ENCODE measurements around the gene LDHD. TPM values are rescaled to one million over a fixed set of nuclear protein-coding genes. Genes with fewer than 3 reads are reported as not detected.
"Not testable (repeated sequence)": the region's sequence is repeated elsewhere in the genome, so short reads cannot be mapped to it uniquely, and the experiment has no call there.

Gene LDHD
- total RNA-seq, 3 donors from 2014 or later = 52.6 to 132 (median 67.2) TPM

DNA sequence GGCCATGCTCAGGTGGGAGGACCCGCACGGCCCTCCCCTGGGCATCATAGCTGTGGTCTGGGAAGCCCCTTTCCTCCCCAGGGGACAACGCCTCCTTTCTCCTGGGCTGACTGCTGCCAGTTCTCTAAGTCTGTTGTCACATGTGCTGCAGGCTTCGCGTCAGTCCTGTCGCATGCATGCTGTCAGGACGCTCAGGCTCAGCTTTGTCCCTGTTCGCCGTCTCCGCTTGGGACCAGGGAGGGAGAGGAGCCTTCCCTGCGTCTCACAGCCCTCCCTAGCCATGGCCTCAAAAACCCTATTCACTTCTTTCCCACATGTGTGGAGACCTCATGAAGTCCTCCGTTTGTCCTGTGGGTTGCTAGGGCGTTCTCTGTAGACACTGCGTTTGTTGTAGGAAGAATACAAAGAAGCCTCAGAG is 21.4 kb downstream of the LDHD start:
- ATAC-seq (no peak), DNase-seq (peak in 1 of 3 donors; percentile 14)
- Histone ChIP-seq H3K4me3 (no peak overlapping the region), H3K4me1 (ENCODE audit: low read depth) (peaks cover 17% of the 10 kb centered on the region), H3K36me3 (ENCODE audit: low read depth) (no peaks in the 10 kb centered on the region), H3K9me3 (no peaks in the 10 kb centered on the region)
- TF ChIP-seq, protein P1, sequence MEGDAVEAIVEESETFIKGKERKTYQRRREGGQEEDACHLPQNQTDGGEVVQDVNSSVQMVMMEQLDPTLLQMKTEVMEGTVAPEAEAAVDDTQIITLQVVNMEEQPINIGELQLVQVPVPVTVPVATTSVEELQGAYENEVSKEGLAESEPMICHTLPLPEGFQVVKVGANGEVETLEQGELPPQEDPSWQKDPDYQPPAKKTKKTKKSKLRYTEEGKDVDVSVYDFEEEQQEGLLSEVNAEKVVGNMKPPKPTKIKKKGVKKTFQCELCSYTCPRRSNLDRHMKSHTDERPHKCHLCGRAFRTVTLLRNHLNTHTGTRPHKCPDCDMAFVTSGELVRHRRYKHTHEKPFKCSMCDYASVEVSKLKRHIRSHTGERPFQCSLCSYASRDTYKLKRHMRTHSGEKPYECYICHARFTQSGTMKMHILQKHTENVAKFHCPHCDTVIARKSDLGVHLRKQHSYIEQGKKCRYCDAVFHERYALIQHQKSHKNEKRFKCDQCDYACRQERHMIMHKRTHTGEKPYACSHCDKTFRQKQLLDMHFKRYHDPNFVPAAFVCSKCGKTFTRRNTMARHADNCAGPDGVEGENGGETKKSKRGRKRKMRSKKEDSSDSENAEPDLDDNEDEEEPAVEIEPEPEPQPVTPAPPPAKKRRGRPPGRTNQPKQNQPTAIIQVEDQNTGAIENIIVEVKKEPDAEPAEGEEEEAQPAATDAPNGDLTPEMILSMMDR (IDR thresholded peaks at IDR 0.05) = no peak
- intact Hi-C loops (cut with DNase I, micrococcal nuclease) = no loop called here

- Histone ChIP-seq H3K4me1 (ENCODE audit: low read depth) (peaks cover 17% of the 10 kb centered on the region), H3K36me3 (ENCODE audit: low read depth) (no peaks in the 10 kb centered on the region), H3K9me3 (no peaks in the 10 kb centered on the region), H3K4me3 (no peak overlapping the region)
- TF ChIP-seq, protein P1 (IDR thresholded peaks at IDR 0.05) = no peak
- ATAC-seq (no peak), DNase-seq (peak in 2 of 3 donors; percentile 31 to 32)
- intact Hi-C loops (cut with DNase I, micrococcal nuclease) = no loop called here
These were observed 22.7 kb downstream of the LDHD start for GRCh38 chr16:75093598-75094540.

DNA sequence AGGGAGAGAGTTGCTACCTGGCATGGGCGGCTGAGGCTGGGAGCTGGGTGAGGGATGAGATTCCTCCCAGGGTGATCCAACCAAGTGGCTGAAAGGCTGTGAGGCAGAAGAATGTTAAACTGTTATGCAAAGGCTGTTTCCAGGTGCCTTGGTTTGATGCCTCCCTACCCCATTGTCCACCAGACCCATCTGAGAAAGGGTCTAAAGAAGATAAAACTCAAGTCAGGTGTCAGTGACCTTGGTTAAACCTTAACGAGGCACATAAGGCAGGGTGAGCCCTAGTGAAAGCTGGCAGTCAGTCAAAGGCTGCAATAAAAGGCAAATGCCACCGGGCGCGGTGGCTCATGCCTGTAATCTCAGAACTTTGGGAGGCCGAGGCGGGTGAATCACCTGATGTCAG is 23.8 kb downstream of the LDHD start:
- ATAC-seq (peak; percentile 86), DNase-seq (peak; percentile 71 to 89 (median 80))
- no peaks in the 10 kb centered on the region for H3K36me3 ChIP-seq (ENCODE audit: low read depth)
- intact Hi-C loops (cut with DNase I, micrococcal nuclease) = no loop called here
- TF ChIP-seq, protein P1 (IDR thresholded peaks at IDR 0.05) = no peak
- H3K4me1 ChIP-seq (ENCODE audit: low read depth) = peaks cover 18% of the 10 kb centered on the region
- H3K9me3 ChIP-seq = no peaks in the 10 kb centered on the region
- H3K4me3 ChIP-seq = no peak overlapping the region

GRCh38 chr16:75091619-75092018 is 25.0 kb downstream of the LDHD start:
- H3K9me3 ChIP-seq; H3K36me3 ChIP-seq (ENCODE audit: low read depth); ATAC-seq; intact Hi-C loops (cut with DNase I, micrococcal nuclease); H3K4me3 ChIP-seq: not testable (repeated sequence)
- DNase-seq = peak in 1 of 3 donors; percentile 24
- peaks cover 21% of the 10 kb centered on the region for H3K4me1 ChIP-seq (ENCODE audit: low read depth)

GRCh38 chr16:75090899-75091298 is 25.7 kb downstream of the LDHD start:
- peak in 1 of 3 donors; percentile 13 for DNase-seq
- H3K36me3 ChIP-seq (ENCODE audit: low read depth); intact Hi-C loops (cut with DNase I, micrococcal nuclease); H3K4me3 ChIP-seq; H3K9me3 ChIP-seq: not testable (repeated sequence)
- H3K4me1 ChIP-seq (ENCODE audit: low read depth) = peaks cover 17% of the 10 kb centered on the region
- peak; percentile 36 for ATAC-seq

DNA sequence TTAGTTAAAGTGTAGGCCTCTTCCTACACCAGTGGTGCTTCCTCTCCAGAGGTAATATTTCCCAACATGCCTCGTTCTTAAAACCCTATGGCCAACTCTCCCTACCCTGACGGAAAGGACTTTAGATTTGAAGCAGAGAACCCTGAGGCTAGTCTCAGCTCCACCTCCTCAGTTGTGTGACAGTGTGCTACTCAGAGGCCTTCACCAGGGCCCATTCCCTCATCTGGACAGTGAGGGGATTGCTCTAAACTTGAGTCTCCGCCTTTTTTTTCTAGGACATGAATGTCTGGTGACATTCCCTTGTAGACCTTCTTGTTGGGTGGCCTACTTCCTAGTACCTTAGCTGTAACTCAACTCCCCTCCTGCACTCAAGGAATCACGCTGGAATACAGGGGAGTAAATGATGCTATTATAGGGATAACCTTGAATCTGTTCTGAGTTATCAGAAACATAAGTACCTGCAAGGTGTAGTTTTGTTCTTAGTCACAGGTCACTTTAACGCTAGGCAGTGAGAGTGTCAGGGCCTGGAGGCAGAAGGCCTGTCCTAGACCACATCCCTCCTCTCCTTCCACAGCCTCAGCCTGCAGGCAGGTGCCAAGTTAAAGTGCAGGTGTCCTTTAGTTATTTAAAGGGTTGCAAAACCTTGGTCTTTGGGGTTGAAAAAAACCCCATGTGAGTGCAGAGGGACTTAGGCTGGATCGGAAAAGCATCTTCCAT is 26.9 kb downstream of the LDHD start:
- peaks cover 17% of the 10 kb centered on the region for H3K4me1 ChIP-seq (ENCODE audit: low read depth)
- no peaks in the 10 kb centered on the region for H3K36me3 ChIP-seq (ENCODE audit: low read depth)
- TF ChIP-seq, protein P1 (IDR thresholded peaks at IDR 0.05) = no peak
- H3K9me3 ChIP-seq = no peaks in the 10 kb centered on the region
- intact Hi-C loops (cut with DNase I, micrococcal nuclease) = no loop called here
- no peak for ATAC-seq
- H3K4me3 ChIP-seq = no peak overlapping the region
- DNase-seq = no peak

Data from mucosa of descending colon (tissue), 3 donors.